ENCODE measurements around the gene SERPINA12. TPM values are rescaled to one million over a fixed set of nuclear protein-coding genes. Genes with fewer than 3 reads are reported as not detected.

Gene SERPINA12
- total and polyA plus RNA-seq, 7 donors: not detected

DNA sequence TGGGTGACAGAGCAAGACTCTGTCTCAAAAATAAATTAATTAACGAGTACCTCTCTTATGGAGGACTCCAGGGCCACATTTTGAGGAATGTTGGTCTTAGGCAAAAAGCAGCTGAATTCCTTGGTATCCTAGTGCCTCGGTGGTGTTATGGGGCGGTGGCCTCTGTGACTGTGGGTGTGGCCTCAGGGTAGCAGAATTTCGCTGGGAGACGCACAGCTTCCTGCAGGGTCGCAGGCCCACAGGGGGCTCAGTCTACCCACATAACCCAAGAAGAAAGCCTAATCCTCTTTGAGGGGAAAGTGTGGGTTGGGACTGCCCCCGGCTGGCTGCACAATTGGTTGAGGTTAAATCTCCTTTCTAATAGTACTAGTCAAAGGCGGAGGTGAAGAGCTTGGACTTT lies 40.8 kb upstream of the SERPINA12 start:
- no peaks in the 10 kb centered on the region for H3K9me3 ChIP-seq
- DNase-seq (no peak), ATAC-seq (no peak)
- no peak overlapping the region for H3K4me3 ChIP-seq
- no peaks in the 10 kb centered on the region for H3K27me3 ChIP-seq (ENCODE audit: insufficient read depth in 3 of 3, low read length in 2 of 3)
- no peaks in the 10 kb centered on the region for H3K4me1 ChIP-seq
- TF ChIP-seq, protein P1, sequence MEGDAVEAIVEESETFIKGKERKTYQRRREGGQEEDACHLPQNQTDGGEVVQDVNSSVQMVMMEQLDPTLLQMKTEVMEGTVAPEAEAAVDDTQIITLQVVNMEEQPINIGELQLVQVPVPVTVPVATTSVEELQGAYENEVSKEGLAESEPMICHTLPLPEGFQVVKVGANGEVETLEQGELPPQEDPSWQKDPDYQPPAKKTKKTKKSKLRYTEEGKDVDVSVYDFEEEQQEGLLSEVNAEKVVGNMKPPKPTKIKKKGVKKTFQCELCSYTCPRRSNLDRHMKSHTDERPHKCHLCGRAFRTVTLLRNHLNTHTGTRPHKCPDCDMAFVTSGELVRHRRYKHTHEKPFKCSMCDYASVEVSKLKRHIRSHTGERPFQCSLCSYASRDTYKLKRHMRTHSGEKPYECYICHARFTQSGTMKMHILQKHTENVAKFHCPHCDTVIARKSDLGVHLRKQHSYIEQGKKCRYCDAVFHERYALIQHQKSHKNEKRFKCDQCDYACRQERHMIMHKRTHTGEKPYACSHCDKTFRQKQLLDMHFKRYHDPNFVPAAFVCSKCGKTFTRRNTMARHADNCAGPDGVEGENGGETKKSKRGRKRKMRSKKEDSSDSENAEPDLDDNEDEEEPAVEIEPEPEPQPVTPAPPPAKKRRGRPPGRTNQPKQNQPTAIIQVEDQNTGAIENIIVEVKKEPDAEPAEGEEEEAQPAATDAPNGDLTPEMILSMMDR (IDR thresholded peaks at IDR 0.05): no peak
- no peak overlapping the region for H3K27ac ChIP-seq
- no peaks in the 10 kb centered on the region for H3K36me3 ChIP-seq (ENCODE audit: insufficient read depth in 1 of 2, low read depth in 1 of 2)
- WGBS, 3 donors: 75 to 80% (median 78%) methylated on average over 8 of the region's 8 CpGs
- intact Hi-C loops (cut with DNase I): no loop called here

DNA sequence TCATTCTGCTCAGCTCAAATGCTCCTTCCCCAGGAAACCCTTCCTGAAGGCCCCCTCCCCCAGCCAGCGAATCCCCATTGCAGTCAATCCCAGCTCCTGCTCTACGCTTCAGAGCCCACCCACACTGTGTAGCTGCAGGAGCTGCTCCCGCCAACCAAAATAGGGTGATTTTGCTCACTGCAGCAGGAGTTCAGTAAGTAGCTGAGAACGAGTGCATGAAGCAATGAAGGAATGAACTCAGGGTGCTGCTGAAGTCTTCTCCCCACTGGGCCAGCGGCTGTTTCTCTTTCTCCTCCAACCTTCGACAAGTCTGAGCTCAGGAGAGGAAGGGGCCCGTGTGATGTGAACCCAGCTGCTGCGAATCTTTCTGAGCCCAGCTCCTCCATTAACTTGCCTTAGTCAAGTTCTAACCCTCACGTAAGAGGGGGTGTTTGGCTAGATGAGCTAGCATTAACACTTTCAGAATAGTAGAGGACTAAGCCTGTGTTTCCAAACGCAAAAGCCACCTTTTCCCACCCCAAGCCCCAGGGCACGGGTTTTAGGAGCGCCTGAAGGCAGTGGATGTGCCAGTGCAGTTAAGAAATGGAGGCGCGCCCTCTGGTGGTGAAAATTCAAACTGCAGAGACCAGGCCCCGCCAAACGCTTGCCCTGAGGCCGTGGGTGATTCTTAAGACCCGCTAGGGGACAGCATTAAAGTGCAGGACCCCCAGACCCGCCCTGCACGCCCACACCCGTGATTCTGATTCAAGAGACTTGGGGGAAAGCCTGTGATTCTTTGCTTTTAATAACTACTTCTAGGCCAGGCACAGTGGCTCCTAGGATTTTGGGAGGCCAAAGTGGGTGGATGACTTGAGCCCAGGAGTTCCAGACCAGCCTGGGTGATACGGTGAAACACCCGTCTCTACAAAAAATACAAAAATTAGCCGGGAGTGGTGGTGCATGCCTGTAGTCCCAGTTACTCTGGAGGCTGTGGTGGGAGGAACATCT lies 40.0 kb upstream of the SERPINA12 start:
- intact Hi-C loops (cut with DNase I): no loop called here
- no peaks in the 10 kb centered on the region for H3K27me3 ChIP-seq (ENCODE audit: insufficient read depth in 3 of 3, low read length in 2 of 3)
- peak; percentile 48 to 62 for DNase-seq
- H3K27ac ChIP-seq: no peak overlapping the region
- no peak overlapping the region for H3K4me3 ChIP-seq
- H3K36me3 ChIP-seq (ENCODE audit: insufficient read depth in 1 of 2, low read depth in 1 of 2): no peaks in the 10 kb centered on the region
- H3K9me3 ChIP-seq: no peaks in the 10 kb centered on the region
- TF ChIP-seq, protein P1 (IDR thresholded peaks at IDR 0.05): peak; percentile 71
- no peaks in the 10 kb centered on the region for H3K4me1 ChIP-seq
- 22 to 29% (median 27%) methylated on average over 24 of the region's 24 CpGs for WGBS, 3 donors
- ATAC-seq: peak in 3 of 4 donors; percentile 76 to 87 (median 80)

DNA sequence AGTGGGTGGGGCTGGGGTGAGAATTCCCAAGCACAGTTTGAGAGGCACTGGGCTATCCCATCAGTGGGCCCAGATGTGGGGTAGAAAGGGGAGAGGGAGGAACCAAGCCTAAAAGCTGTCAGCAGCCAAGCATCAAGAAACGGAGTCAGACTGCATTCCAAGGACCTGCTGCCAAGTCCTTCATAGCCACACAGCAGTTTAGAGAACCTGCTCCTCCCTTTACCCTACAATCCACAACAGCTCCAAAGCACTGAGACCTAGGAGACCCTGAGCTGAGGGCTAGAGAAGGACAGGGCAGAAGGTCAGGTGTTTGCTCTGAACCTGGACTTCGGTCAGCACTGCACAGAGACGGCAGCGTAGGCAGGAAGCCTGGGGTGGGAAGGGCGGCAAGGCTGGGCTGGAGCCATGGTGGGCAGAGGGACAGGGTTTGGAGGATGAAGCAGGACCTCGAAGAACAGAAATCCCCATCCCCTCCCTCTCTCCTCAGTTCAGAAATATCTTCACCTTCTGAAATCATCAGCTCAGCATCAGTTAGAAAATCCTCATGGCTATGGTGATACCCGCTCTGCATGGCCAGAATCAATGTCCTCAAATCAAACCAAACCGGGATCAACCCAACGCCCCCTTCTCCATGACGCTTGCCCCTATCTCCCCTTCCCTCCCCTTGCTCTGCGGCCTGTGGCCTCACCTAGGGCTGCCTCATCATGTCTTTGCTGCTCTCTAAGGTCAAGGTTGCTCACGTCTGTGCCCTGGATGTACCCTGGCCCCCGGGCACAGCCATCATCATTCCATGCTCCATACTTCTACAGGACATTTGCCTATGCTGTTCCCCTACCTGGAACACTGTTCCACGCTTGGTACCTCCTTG lies 39.1 kb upstream of the SERPINA12 start:
- intact Hi-C loops (cut with DNase I): no loop called here
- Histone ChIP-seq H3K9me3 (no peaks in the 10 kb centered on the region), H3K27me3 (ENCODE audit: insufficient read depth in 3 of 3, low read length in 2 of 3) (no peaks in the 10 kb centered on the region), H3K4me3 (no peak overlapping the region), H3K27ac (no peak overlapping the region), H3K4me1 (no peaks in the 10 kb centered on the region), H3K36me3 (ENCODE audit: insufficient read depth in 1 of 2, low read depth in 1 of 2) (no peaks in the 10 kb centered on the region)
- ATAC-seq (no peak), DNase-seq (no peak)
- 85 to 87% (median 86%) methylated on average over 14 of the region's 14 CpGs for WGBS, 3 donors
- TF ChIP-seq, protein P1 (IDR thresholded peaks at IDR 0.05): no peak

DNA sequence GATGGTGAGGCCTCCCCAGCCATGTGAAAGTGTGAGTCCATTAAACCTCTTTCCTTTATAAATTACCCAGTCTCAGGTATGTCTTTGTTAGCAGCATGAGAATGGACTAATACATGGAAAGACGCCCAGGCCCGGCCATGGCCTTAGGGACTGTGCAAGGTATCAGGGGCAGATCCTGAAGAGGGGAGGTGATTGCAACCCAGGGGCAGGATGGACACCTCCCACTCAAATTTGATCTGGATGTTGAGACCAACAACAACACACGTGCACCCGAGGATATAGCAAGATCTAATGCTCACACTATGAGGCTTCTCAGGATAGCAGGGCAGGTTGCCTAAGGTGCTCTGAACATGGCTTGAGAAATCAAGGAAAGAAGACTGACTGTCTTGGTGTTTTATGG lies 38.5 kb upstream of the SERPINA12 start:
- Histone ChIP-seq H3K4me1 (no peaks in the 10 kb centered on the region), H3K27ac (no peak overlapping the region), H3K9me3 (no peaks in the 10 kb centered on the region), H3K36me3 (ENCODE audit: insufficient read depth in 1 of 2, low read depth in 1 of 2) (no peaks in the 10 kb centered on the region), H3K27me3 (ENCODE audit: insufficient read depth in 3 of 3, low read length in 2 of 3) (no peaks in the 10 kb centered on the region), H3K4me3 (no peak overlapping the region)
- intact Hi-C loops (cut with DNase I): no loop called here
- ATAC-seq (no peak), DNase-seq (no peak)
- TF ChIP-seq, protein P1 (IDR thresholded peaks at IDR 0.05): no peak
- WGBS, 3 donors: 69 to 84% (median 77%) methylated on average over 4 of the region's 4 CpGs

Measured in psoas muscle (tissue), 8 donors.